ENCODE data around the gene KDM4E. TPM values are rescaled to one million over a fixed set of nuclear protein-coding genes. Genes with fewer than 3 reads are reported as not detected.

The KDM4E gene
- total RNA-seq, 4 donors from 2014 or later, result not detected

DNA sequence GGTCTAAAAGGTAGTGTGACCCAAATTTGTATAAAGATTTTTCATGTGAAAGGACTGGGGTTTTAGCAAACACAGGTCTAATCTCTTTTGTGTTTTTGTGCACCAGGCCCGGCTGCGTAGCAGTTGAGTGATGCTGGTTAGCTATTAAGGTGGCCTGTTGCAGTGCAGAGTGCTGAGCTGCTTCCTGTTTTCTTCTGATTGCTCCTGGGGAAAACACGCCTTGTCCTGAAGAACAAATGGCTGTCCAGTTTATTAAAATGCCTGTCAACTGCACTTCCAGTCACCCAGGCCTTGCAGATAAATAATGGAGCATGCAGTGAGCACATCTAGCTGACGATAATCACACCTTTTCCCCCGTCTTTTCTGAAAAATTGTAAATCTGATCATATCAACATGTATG is 43.5 kb downstream of the KDM4E start:
- Histone ChIP-seq H3K4me1 (peaks cover 0 to 39% (median 8%) of the 10 kb centered on the region in 4 donors), H3K27ac (peak overlapping the region; percentile 94 to 99 (median 96)), H3K27me3 (no peaks in the 10 kb centered on the region), H3K36me3 (no peaks in the 10 kb centered on the region), H3K9me3 (no peaks in the 10 kb centered on the region), H3K4me3 (peak overlapping the region; percentile 63 to 93 (median 82))
- DNase-seq (ENCODE audit: low spot score in 2 of 2), result peak; percentile 66 to 88
- TF ChIP-seq POLR2A (IDR thresholded peaks at IDR 0.05), result peak; percentile 78 to 81
- peak; percentile 5 to 97 for TF ChIP-seq EP300 (IDR thresholded peaks at IDR 0.05)
- peak in 1 of 5 experiments; percentile 13 for TF ChIP-seq CTCF (IDR thresholded peaks at IDR 0.05)
- WGBS, 2 donors, result 3 to 4% methylated on average over 5 of the region's 5 CpGs

GRCh38 chr11:95070471-95070870 is 45.4 kb downstream of the KDM4E start:
- Histone ChIP-seq H3K4me1 (peaks cover 0 to 53% (median 22%) of the 10 kb centered on the region in 4 donors), H3K27ac (peak overlapping the region in 2 of 4 donors; percentile 44 to 99), H3K4me3 (no peak overlapping the region), H3K36me3 (no peaks in the 10 kb centered on the region), H3K27me3 (no peaks in the 10 kb centered on the region), H3K9me3 (no peaks in the 10 kb centered on the region)
- no peak for DNase-seq (ENCODE audit: low spot score in 2 of 2)
- 97 to 98% methylated on average over 1 of the region's 1 CpG for WGBS, 2 donors
- TF ChIP-seq EP300 (IDR thresholded peaks at IDR 0.05) (no peak), POLR2A (IDR thresholded peaks at IDR 0.05) (no peak), CTCF (IDR thresholded peaks at IDR 0.05) (no peak)

DNA sequence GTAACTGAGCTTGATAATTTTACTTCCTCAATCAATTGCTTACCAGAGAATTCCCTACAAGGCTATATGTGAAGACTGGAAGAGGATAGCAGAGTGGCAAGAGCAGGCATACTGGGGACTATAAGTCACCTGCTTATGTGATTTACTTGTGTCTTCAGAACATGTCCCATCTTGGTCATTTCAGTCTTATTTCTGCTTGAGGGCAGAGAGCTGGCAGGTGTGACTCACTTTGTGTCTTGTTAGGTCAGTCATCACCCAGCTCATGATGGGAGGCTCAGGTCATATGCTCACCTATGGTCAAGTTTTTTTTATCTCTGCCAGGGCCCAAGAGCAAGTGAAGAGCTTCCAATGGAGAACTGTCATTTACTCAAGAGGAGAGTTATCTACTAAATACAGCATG is 47.9 kb downstream of the KDM4E start:
- Histone ChIP-seq H3K4me3 (no peak overlapping the region), H3K27me3 (no peaks in the 10 kb centered on the region)
- DNase-seq (ENCODE audit: low spot score in 2 of 2), result no peak

DNA sequence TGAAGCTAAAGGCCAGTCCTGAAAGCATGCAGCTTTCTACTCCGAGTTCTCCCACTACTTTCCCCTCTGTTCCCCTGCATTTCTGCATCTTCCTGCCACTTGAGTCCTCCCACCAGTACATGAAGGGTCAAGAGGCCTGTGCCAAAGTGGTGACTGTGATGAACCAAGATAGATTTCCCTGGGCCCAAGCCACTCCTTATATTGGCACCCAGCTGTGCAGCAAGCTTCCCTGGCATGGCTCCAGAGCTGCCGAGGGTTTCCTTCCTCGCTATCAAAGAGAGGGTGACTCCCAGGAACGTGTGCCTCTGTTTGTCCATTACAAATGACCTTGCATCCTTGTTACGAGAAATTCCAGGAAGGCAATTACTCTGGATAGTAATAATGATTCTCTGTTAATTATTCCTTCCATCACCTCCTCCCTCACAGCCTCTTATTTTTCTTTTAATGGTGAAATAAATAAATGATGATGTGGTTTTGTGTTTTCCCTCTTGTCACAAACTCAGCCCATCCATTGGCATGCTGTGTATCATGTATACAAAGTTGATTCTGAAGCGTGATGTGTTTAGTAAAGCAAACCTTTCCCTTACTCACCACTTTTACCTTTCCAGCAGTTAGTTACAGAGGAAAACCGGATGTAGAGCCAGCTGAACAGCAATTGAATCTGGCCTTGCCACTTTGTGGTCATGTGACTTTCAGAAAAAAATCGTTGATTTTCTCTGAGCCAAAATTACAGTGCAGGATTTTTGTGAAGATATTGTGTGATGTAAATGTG is 49.9 kb downstream of the KDM4E start:
- Histone ChIP-seq H3K4me1 (peaks cover 0 to 75% (median 30%) of the 10 kb centered on the region in 4 donors), H3K36me3 (no peaks in the 10 kb centered on the region), H3K27me3 (no peaks in the 10 kb centered on the region), H3K4me3 (no peak overlapping the region), H3K9me3 (no peaks in the 10 kb centered on the region), H3K27ac (peak overlapping the region in 3 of 4 donors; percentile 28 to 80 (median 76))
- WGBS, 2 donors, result 22 to 29% methylated on average over 8 of the region's 8 CpGs
- TF ChIP-seq CTCF (IDR thresholded peaks at IDR 0.05) (no peak), POLR2A (IDR thresholded peaks at IDR 0.05) (no peak), EP300 (IDR thresholded peaks at IDR 0.05) (no peak)
- DNase-seq (ENCODE audit: low spot score in 2 of 2), result peak in 1 of 2 donors; percentile 42

More for the DNA sequence above, 47.9 kb downstream of the KDM4E start:
- Histone ChIP-seq H3K36me3 (no peaks in the 10 kb centered on the region), H3K9me3 (no peaks in the 10 kb centered on the region), H3K4me1 (peaks cover 0 to 65% (median 32%) of the 10 kb centered on the region in 4 donors), H3K27ac (no peak overlapping the region)
- TF ChIP-seq POLR2A (IDR thresholded peaks at IDR 0.05), result no peak
- TF ChIP-seq EP300 (IDR thresholded peaks at IDR 0.05), result no peak
- no peak for TF ChIP-seq CTCF (IDR thresholded peaks at IDR 0.05)

DNA sequence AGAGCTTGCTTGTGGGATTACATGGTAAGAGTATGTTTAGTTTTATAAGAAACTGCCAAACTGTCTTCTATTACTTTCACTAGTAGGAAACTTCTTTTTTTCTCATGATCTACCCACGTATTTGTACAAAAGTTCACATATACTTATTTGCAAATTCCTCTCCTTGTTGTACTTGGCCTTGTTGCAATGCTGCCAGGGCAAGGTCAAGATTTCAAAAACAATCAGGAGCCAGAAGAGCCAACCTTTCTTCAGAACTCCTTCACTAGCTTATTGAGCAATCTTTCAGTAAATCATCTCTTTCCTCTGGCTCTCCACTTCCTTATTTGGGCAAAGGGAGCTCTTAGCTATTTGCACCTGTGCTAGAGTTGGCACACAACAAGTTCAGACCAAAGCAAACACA is 51.4 kb downstream of the KDM4E start:
- H3K27me3 ChIP-seq, result no peaks in the 10 kb centered on the region
- DNase-seq (ENCODE audit: low spot score in 2 of 2), result peak; percentile 57 to 73
- no peaks in the 10 kb centered on the region for H3K9me3 ChIP-seq
- H3K4me3 ChIP-seq, result no peak overlapping the region
- 4 to 6% methylated on average over 1 of the region's 1 CpG for WGBS, 2 donors
- peak overlapping the region in 2 of 4 donors; percentile 76 to 80 for H3K27ac ChIP-seq
- no peaks in the 10 kb centered on the region for H3K36me3 ChIP-seq
- H3K4me1 ChIP-seq, result peaks cover 0 to 76% (median 42%) of the 10 kb centered on the region in 4 donors
- no peak for TF ChIP-seq CTCF (IDR thresholded peaks at IDR 0.05)
- TF ChIP-seq POLR2A (IDR thresholded peaks at IDR 0.05), result no peak
- peak; percentile 77 to 96 for TF ChIP-seq EP300 (IDR thresholded peaks at IDR 0.05)

Data from tibial nerve (tissue), 4 donors.